Naive thymus-derived CD8-positive, alpha-beta T cell (primary cell): ENCODE results near the gene CCL26. TPM values are rescaled to one million over a fixed set of nuclear protein-coding genes. Genes with fewer than 3 reads are reported as not detected.
"Not testable (repeated sequence)": the region's sequence is repeated elsewhere in the genome, so short reads cannot be mapped to it uniquely, and the experiment has no call there.

Source experiments
- ATAC-seq, 2 donors: fragments of 150-1000 bp; cut with Tn5 transposase in 1 of 2; sonication (Bioruptor Pico), chemical (Tn5 transposase) in 1 of 2; 1 replicate in 1 of 2; 2 replicates in 1 of 2; pipeline ENCODE4 v1.10.0; 2021; ENCODE audit warnings: mild to moderate bottlenecking in 2 of 2, moderate library complexity in 2 of 2
- POLR2A ChIA-PET: fragments of 350-600 bp; sonication (Branson Sonifier 250); formaldehyde crosslinking; loops from one replicate; lab custom pipeline; 2021; ENCODE audit warnings: antibody characterized with exemption; lab: Charles Lee
- DNase-seq, 10 donors: peaks; one replicate each; pipeline versions ENCODE4 v3.0.0 to v3.0.0-alpha.2; 2020 to 2022
- H3K27ac Mint-ChIP-seq, 10 donors: one replicate each; pipeline ENCODE4 v1.8.0; 2020 to 2022; ENCODE audit warnings: mild to moderate bottlenecking in 10 of 10, mixed read lengths in 10 of 10, moderate library complexity in 4 of 10, inconsistent platforms in 1 of 10
- H3K27me3 Mint-ChIP-seq, 5 donors: one replicate each; pipeline ENCODE4 v1.8.0; 2021 to 2022; ENCODE audit warnings: mixed read lengths in 5 of 5
- H3K36me3 Mint-ChIP-seq, 3 donors: one replicate each; pipeline ENCODE4 v1.8.0; 2020 to 2022; ENCODE audit warnings: mixed read lengths in 3 of 3, mild to moderate bottlenecking in 2 of 3, inconsistent platforms in 1 of 3
- H3K4me1 Mint-ChIP-seq, 4 donors: one replicate each; pipeline ENCODE4 v1.8.0; 2021 to 2022; ENCODE audit warnings: mixed read lengths in 4 of 4
- H3K4me3 Mint-ChIP-seq, 10 donors: one replicate each; pipeline ENCODE4 v1.8.0; 2020 to 2022; ENCODE audit warnings: mild to moderate bottlenecking in 10 of 10, mixed read lengths in 10 of 10, moderate library complexity in 6 of 10, inconsistent platforms in 1 of 10
- H3K9me3 Mint-ChIP-seq, 9 donors: one replicate each; pipeline ENCODE4 v1.8.0; 2020 to 2022; ENCODE audit warnings: mixed read lengths in 9 of 9, mild to moderate bottlenecking in 3 of 9, inconsistent platforms in 1 of 9, moderate library complexity in 1 of 9
- polyA plus RNA-seq, 3 donors: library from polyadenylated mRNA; unstranded; fragments of 300-500 nt; fragmentation: Illumina TruSeq; gene quantifications; one replicate each; pipeline ENCODE4 v1.2.3, GENCODE V29; 2021
- total RNA-seq, 8 experiments: library from RNA in 2 of 8; stranded (reverse) in 2 of 8; gene quantifications; one replicate each; pipeline ENCODE4 v1.2.3 and lab custom pipeline; 2021 to 2026

Gene CCL26
- total and polyA plus RNA-seq, 5 experiments from 2014 or later: not detected

GRCh38 chr7:75732764-75733630 is 39.0 kb downstream of the CCL26 start:
- Mint-ChIP-seq H3K27ac (peak overlapping the region in 2 of 10 donors; percentile 34), H3K36me3 (no peaks in the 10 kb centered on the region), H3K4me1 (peaks cover 13 to 63% (median 23%) of the 10 kb centered on the region in 4 donors), H3K27me3 (peaks cover 0 to 10% (median 2%) of the 10 kb centered on the region in 5 donors), H3K4me3 (peak overlapping the region in 2 of 10 donors; percentile 4 to 50), H3K9me3 (no peaks in the 10 kb centered on the region)
- ATAC-seq (no peak), DNase-seq (no peak)
- POLR2A ChIA-PET: interaction anchor here (0.7 kb wide), 1 partner anchor 44 kb away, joined by 3 read pairs; no protein-coding TSS in a partner anchor

DNA sequence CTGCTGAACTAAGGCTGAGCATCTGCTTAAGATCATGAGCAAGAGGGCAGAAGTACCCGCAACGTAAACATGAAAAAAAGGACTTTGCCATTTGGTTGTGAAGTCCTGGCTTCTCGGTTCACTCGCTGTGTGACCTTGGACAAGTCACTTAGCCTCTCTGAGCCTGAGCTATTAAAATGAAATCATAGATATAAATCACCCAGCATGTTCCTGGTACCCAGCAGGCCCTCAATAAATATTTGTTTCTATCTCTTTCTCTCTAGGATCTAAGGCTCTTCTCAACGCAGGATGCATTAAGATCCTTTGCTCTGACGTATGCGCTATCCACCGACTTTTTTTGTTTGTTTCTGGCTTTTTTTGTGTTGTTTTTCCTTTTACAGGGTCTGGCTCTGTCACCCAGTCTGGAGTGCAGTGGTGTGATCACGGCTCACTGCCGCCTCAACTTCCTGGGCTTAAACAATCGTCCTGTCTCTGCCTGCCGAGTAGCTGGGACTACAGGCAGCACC is 39.9 kb downstream of the CCL26 start:
- Mint-ChIP-seq H3K27me3 (peaks cover 0 to 10% (median 2%) of the 10 kb centered on the region in 5 donors), H3K9me3 (no peaks in the 10 kb centered on the region), H3K36me3 (no peaks in the 10 kb centered on the region), H3K4me1 (peaks cover 13 to 65% (median 26%) of the 10 kb centered on the region in 4 donors), H3K27ac (peak overlapping the region in 2 of 10 donors; percentile 22 to 34), H3K4me3 (peak overlapping the region in 1 of 10 donors; percentile 50)
- ATAC-seq (no peak), DNase-seq (no peak)
- POLR2A ChIA-PET: no interaction called here

DNA sequence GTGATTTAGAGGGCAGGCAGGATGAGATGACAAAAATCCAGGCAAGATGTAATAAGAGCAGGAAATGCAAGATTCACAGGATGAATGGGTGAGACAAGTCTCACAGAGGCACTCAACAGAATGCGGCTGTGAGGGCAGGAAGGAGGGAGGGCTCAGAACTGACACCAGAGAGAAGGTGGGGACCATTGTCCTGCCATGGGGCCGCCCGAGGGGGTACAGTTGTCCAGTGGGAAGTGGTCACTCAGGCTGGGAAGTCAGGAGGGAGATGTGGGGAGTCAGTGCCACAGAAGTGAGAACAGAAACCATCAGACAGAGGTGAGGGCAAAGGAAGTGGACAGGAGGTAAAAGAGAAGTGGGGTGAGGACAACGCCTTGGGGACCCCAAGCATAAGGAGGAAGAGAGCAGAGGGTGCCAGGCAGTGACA is 42.1 kb downstream of the CCL26 start:
- Mint-ChIP-seq H3K36me3 (no peaks in the 10 kb centered on the region), H3K27ac (peak overlapping the region in 9 of 10 donors; percentile 5 to 87 (median 48)), H3K9me3 (no peaks in the 10 kb centered on the region), H3K4me3 (peak overlapping the region in 7 of 10 donors; percentile 1 to 83 (median 24)), H3K4me1 (peaks cover 13 to 76% (median 25%) of the 10 kb centered on the region in 4 donors), H3K27me3 (peaks cover 0 to 6% (median 2%) of the 10 kb centered on the region in 5 donors)
- peak in 1 of 10 donors; percentile 8 for DNase-seq
- POLR2A ChIA-PET: interaction anchor here (0.6 kb wide), 1 partner anchor 9 kb away, joined by 3 read pairs; the partner anchor contains the start of gene HIP1
- ATAC-seq: no peak

- ATAC-seq: peak; percentile 81 to 83
- H3K27ac Mint-ChIP-seq: peak overlapping the region; percentile 45 to 92 (median 78)
- H3K4me3 Mint-ChIP-seq: peak overlapping the region; percentile 39 to 71 (median 48)
- peaks cover 0 to under 1% (median 0%) of the 10 kb centered on the region in 5 donors for H3K27me3 Mint-ChIP-seq
- POLR2A ChIA-PET: interaction anchor here (0.6 to 0.7 kb wide), 5 partner anchors 9 to 177 kb away, joined by 3 to 5 read pairs (median 4); no protein-coding TSS in a partner anchor
- H3K4me1 Mint-ChIP-seq: peaks cover 12 to 76% (median 25%) of the 10 kb centered on the region in 4 donors
- H3K9me3 Mint-ChIP-seq: no peaks in the 10 kb centered on the region
- no peaks in the 10 kb centered on the region for H3K36me3 Mint-ChIP-seq
- peak in 6 of 10 donors; percentile 19 to 59 (median 32) for DNase-seq
Observed at GRCh38 chr7:75727881-75728593, 44.0 kb downstream of the CCL26 start.

DNA sequence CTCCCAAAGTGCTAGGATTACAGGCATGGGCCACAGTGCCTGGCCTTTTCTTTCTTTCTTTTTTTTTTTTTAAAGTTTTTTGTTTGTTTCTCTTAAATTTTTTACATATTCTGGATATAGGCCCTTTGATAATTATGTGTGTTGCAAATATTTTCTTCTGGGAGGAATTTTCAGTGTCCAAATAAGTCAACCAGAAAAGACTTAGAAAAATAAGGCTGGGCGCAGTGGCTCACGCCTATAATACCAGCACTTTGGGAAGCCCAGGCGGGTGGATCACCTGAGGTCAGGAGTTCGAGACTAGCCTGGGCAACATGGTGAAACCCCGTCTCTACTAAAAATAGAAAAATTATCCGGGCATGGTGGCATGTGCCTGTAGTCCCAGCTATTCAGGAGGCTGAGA is 44.7 kb downstream of the CCL26 start:
- H3K27ac Mint-ChIP-seq: peak overlapping the region in 8 of 10 donors; percentile 47 to 92 (median 80)
- not testable (repeated sequence) for DNase-seq, H3K9me3 Mint-ChIP-seq, ATAC-seq, H3K27me3 Mint-ChIP-seq, H3K36me3 Mint-ChIP-seq
- POLR2A ChIA-PET: interaction anchor here (0.7 kb wide), 1 partner anchor 10 kb away, joined by 4 read pairs; no protein-coding TSS in a partner anchor
- H3K4me1 Mint-ChIP-seq: peaks cover 12 to 70% (median 25%) of the 10 kb centered on the region in 4 donors
- H3K4me3 Mint-ChIP-seq: peak overlapping the region in 2 of 10 donors; percentile 61 to 71

DNA sequence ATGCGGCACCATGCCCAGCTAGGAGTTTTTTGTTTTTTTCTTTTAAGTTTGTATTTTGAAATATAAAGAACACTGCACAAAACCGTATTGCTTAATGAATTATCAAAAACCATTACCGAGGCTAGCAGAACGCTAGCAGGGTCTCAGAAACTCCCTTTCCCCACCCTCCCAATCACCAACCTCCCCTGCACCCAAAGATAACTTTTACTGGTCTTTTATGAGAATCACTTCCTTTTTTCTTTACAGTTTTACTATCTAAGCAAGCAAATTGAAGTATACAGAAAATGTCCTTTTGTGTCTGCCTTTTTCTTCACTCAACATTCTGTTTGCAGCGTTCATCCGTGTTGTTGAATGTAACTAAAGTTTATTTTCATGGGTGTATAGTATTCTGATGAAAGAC is 46.7 kb downstream of the CCL26 start:
- Mint-ChIP-seq H3K27ac (peak overlapping the region in 1 of 10 donors; percentile 61), H3K9me3 (no peaks in the 10 kb centered on the region), H3K4me3 (no peak overlapping the region), H3K27me3 (no peaks in the 10 kb centered on the region), H3K4me1 (peaks cover 10 to 53% (median 24%) of the 10 kb centered on the region in 4 donors), H3K36me3 (no peaks in the 10 kb centered on the region)
- ATAC-seq: no peak
- no peak for DNase-seq
- POLR2A ChIA-PET: no interaction called here

DNA sequence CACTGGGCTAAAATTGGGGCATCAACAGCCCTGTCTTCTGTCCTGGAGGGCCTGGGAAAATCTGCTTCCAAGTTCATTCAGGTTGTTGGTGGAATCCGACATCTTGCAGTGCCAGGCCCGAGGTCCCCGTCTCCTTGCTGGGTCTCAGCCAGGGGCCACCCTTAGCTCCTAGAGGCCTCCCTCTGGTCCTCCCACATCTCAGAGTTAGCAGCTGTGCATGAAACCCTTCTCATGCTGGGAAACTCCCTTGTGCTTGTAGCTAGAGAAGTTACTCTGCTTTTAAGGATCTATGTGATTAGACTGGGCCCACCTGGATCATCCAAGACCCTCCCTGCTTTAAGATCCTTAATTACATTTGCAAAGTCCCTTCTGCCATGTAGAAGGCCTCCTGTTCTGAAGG is 48.6 kb downstream of the CCL26 start:
- Mint-ChIP-seq H3K9me3 (no peaks in the 10 kb centered on the region), H3K4me1 (peaks cover 1 to 35% (median 10%) of the 10 kb centered on the region in 4 donors), H3K27me3 (no peaks in the 10 kb centered on the region), H3K27ac (peak overlapping the region in 1 of 10 donors; percentile 15), H3K36me3 (no peaks in the 10 kb centered on the region), H3K4me3 (peak overlapping the region in 1 of 10 donors; percentile 19)
- no peak for ATAC-seq
- POLR2A ChIA-PET: no interaction called here
- no peak for DNase-seq

- H3K36me3 Mint-ChIP-seq: no peaks in the 10 kb centered on the region
- no peak overlapping the region for H3K27ac Mint-ChIP-seq
- POLR2A ChIA-PET: no interaction called here
- ATAC-seq: no peak
- no peak overlapping the region for H3K4me3 Mint-ChIP-seq
- H3K27me3 Mint-ChIP-seq: no peaks in the 10 kb centered on the region
- no peaks in the 10 kb centered on the region for H3K9me3 Mint-ChIP-seq
- DNase-seq: no peak
- peaks cover 0 to 24% (median under 1%) of the 10 kb centered on the region in 4 donors for H3K4me1 Mint-ChIP-seq
Observed at GRCh38 chr7:75722373-75722772, 49.6 kb downstream of the CCL26 start.

GRCh38 chr7:75721922-75722321 is 50.1 kb downstream of the CCL26 start:
- H3K27ac Mint-ChIP-seq, H3K4me3 Mint-ChIP-seq, POLR2A ChIA-PET, DNase-seq, H3K36me3 Mint-ChIP-seq, H3K27me3 Mint-ChIP-seq, H3K9me3 Mint-ChIP-seq, ATAC-seq: not testable (repeated sequence)
- H3K4me1 Mint-ChIP-seq: peaks cover 0 to 20% (median under 1%) of the 10 kb centered on the region in 4 donors

GRCh38 chr7:75721426-75721825 is 50.6 kb downstream of the CCL26 start:
- Mint-ChIP-seq H3K9me3 (no peaks in the 10 kb centered on the region), H3K4me3 (no peak overlapping the region), H3K27ac (no peak overlapping the region), H3K4me1 (peaks cover 0 to 18% (median under 1%) of the 10 kb centered on the region in 4 donors), H3K36me3 (no peaks in the 10 kb centered on the region), H3K27me3 (no peaks in the 10 kb centered on the region)
- DNase-seq (no peak), ATAC-seq (no peak)
- POLR2A ChIA-PET: no interaction called here

DNA sequence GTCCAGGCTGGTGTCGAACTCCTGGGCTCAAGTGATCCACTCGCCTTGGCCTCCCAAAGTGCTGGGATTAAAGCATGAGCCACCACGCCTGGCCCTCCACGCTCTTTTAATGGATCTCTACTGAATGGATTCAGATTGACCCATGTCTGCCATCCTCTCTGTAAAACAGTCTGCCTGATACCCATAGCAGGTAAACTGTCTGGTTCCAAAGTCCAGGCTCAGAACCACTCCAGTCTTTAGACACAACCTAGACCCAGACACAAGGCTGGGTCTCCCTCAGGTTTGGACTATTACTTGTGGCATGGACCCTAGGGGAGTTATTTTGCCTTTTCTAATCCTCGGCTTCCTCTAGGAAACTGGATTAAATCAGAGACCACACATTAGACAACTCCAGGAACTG is 52.4 kb downstream of the CCL26 start:
- Mint-ChIP-seq H3K4me3 (no peak overlapping the region), H3K36me3 (no peaks in the 10 kb centered on the region), H3K27ac (peak overlapping the region in 1 of 10 donors; percentile 49), H3K4me1 (peaks cover 0 to 5% (median 2%) of the 10 kb centered on the region in 4 donors), H3K9me3 (no peaks in the 10 kb centered on the region), H3K27me3 (peaks cover 0 to 4% (median 0%) of the 10 kb centered on the region in 5 donors)
- DNase-seq: no peak
- POLR2A ChIA-PET: no interaction called here
- ATAC-seq: no peak
